GM12801 (cell line): Measurements from ENCODE around the gene LRRC75B.

Experiments
- CTCF ChIP-seq: IDR thresholded peaks from one replicate; pipeline ENCODE4 v1.5.1; 2011; ENCODE audit warnings: control low read depth; ENCODE audit not compliant: insufficient read length; ENCODE audit errors: extremely low read depth

Gene LRRC75B

GRCh38 chr22:24576778-24577177 lies 16.1 kb downstream of the LRRC75B start:
- no peak for TF ChIP-seq CTCF

DNA sequence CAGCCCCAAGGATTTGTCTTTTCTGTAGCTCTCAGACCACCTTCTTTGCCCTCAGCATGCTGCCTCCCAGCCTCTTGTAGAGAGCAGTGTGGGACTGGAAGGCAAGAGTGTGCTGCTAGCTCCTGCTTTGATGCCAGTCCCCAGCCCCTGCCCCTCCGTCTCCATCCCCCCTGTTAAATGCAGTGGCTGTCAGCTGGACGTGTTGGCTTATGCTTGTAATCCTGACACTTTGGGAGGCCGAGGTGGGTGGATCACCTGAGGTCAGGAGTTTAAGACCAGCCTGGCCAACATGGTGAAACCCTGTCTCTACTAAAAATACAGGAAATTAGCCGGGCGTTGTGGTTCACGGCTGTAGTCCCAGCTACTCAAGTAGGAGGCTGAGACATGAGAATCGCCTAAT lies 21.6 kb downstream of the LRRC75B start:
- TF ChIP-seq CTCF: no peak

DNA sequence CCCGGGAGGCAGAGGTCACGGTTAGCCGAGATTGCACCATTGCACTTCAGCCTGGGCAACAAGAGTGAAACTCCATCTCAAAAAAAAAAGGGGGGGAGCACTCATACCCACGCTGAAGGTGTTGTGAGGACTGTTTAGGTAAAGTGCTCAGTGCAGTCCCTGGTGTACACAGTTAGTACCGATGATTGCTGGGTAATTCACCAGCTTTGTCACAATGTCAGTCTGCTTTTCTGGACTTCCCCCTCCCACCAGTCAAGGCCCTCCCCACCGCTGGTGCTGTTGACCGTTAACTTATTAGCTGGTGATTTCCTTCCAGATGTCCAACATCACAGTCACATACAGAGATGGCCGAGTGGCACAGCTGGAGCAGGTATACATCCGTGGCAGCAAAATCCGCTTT lies 25.2 kb downstream of the LRRC75B start:
- TF ChIP-seq CTCF: no peak

DNA sequence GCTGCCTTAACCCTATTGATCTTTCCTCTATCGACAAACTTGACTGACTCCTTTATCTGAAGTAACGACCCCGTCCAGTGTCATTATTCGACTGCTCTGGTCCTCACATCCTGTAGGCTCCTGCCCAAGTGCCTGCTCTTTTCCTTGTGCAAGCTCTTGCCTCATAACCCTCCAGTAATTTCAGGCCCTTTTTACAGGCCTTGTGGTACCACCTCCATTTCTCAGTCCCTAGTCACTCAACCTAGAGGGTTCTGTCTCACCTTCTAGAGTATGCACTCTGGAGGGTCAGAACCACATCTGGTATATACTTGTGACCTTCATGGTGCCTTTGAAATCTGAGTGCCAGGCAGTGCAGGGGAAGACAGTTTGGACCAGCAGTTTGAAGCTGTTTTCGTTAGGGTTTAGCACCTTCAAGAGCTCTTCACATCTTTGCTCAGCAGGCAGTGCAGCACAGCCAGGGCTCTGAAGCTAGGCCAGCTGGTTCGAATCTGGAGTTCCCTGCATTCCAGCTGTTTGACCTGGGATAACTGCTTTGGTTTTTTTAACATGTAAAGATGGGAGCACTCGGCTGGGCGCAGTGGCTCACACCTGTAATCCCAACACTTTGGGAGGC lies 25.9 kb downstream of the LRRC75B start:
- no peak for TF ChIP-seq CTCF

DNA sequence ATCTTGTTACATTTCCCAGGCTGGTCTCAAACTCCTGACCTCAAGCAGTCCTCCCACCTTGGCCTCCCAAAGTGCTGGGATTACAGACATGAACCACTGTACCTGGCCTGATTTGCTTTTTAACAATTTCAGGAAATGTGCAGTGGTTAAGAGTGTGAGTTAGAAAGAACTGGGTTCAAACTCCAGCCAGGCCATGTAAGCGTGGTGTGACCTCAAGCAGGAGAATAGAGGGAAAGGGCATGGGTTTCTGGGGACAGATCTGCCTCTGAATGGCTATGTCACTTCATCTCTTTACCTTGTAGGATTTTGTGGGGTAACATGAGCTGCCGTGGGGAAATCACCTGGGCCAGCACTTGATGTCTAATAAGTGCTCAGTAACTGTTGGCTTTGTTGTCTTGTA lies 27.8 kb downstream of the LRRC75B start:
- TF ChIP-seq CTCF: no peak

DNA sequence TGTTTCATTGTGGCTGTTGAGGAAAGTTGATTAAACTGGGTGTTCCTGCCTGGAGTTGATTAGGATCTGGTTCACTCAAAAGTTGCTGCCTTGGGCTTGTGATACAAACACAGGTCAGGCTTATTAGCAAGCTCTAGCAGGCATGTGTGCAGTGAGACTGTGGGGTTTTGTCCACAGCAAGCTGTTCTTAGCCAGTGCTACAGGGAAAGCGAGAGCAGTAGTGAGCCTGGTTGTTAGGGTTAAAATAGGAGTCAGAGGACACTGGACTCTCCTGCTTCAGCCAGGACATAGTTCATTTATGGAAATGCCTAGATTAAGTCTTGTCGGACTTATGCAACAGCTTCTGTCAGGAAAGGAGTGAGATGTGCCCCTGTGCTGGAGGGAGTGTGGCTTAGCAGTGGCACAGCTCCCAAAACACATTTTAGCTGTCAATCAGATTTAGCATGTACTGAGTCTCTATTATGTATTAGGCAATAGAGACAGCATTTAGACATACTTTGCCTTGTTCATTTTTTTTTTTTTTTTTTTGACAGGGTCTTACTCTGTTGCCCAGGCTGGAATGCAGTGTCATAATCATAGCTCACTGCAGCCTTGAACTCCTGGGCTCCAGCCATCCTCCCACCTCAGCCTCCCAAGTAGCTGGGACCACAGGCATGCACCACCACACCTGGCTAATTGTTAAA lies 28.4 kb downstream of the LRRC75B start:
- TF ChIP-seq CTCF: no peak

DNA sequence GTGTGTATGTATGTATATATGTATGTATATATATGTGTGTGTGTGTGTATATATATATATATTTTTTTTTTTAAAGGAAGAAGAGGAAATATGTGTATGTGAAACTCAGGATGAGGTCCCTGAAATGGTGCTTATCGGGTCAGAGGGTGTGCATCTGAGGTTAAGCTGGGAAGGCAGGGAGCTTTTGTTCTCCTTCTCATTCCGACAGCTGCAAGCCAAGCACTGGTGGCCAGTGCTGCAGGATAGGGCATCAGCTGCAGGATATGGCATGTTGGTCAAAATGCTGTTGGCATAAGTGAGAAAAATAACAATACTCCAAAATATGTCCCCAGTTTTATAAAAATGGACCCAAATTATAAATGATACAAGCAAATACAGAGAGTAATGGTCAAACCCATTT lies 29.6 kb downstream of the LRRC75B start:
- no peak for TF ChIP-seq CTCF
